Superior temporal gyrus (tissue), 1 donor: ENCODE results near the gene CACNA1H.
A peak's percentile ranks its signal among the peaks of the same experiment; 100 is the strongest.

Source experiments
- DNase-seq: peaks from one replicate; pipeline ENCODE4 v3.0.0-alpha.2; 2016; ENCODE audit errors: extremely low spot score

The CACNA1H gene

DNA sequence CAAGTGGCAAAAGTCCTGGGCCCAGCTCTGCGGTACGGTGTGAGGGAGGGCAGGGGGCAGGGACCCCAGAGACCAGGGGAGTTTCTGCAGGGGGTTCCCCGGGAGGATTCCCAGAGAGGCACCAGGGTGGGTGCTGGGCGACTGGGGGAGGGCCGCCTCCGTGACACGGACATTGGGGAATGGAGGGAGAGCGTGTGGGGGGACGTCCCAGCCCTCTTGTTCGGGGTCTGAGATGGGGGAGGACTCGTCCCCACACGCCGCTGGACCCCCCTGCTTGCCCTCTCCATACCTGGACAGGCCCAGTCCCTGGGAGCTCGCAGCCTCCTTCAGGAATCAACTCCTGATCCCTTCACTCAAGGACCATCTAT is 30.5 kb upstream of the CACNA1H start:
- DNase-seq = no peak

DNA sequence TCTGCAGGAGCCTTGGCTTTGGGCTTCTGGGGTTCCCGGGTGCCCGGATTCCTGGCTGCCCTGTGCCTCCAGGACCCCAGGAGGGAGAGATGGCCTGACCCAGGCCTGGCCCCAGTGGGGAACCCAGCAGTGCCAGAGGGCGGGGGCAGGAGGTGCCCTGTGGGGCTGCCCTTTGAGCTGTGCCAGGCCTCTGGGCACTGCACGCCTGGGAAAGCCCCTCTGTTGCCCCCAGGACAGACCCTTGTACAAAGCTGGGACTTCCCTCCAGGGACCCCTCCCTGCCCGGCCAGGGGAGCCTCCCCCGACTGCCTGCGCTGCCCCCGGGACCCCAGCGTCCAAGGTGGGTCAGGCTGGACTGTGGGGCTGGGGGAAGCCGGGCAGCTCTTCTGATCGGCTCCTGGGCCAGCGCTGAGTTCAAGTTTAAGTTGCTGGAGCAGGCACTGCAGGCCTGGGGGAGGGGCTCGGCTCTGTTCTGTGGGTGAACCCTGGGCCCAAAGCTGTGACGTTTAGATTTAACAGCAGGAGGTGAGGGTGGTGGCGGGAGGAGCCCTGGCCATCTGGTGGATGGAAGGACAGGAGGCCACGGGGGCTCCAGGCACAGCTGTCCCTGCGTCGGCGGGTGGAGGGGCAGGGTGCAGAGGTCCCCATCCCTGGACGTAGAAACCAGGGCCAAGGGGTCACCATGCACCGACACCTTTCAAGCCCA is 29.2 kb upstream of the CACNA1H start:
- no peak for DNase-seq

DNA sequence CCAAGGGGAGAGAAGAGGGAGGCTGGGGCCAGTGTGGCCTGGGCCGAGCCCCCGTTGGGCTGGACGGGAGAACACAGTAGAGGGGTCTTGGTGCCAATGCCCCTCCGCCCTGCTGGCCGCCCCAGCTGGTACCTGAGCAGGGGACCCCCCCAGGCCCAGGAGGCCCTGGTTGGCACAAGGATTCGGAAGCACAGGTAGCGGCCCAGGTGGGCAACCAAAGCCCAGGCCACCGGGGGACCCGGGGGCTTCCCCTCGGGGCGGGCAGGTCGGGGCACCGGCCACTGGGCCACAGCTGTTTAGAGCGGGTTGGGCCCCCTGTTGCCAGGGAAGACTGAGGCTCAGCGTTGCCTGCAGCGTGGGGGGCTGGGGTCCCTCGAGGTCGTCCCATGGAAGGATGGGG is 28.6 kb upstream of the CACNA1H start:
- DNase-seq = no peak

DNA sequence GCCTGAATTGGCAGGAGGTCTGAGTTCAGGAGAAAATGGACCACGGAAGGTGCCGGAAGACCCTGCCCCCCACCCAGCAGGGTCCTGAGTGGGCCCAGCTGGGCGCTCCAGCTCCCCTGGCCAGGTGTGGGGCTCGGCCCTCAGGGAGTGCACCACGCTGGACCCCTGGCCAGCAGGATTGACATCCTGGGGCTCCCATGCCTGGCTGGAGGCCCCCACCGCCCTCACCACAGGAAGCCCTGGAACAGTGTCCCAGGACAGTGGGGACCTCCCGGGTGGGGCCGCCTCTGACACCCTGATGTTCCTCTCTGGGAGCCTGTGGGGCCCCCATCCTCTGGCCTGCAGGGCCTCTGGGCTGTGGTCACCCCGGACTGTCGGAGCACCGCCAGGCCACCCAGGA is 28.1 kb upstream of the CACNA1H start:
- DNase-seq = no peak

DNA sequence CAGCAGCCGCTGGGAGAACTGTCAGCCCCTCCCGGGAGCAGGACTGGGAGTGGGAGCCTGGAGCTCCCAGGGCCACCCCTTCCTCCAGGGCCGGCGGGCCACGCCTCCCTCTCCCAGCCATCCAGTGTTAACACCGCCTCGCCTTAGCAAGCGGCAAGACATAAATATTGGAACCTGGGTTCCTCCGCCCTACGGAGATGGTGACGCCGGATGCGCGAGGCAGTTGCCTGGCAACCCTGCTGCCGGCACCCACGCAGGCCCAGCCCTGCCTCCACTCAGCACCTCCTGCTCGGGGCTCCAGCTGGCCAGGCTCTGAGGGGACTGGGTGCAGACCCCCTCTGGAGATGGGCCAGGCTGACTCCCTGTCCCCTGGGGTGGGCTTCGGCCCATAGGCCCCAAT is 27.4 kb upstream of the CACNA1H start:
- DNase-seq = peak; percentile 54

DNA sequence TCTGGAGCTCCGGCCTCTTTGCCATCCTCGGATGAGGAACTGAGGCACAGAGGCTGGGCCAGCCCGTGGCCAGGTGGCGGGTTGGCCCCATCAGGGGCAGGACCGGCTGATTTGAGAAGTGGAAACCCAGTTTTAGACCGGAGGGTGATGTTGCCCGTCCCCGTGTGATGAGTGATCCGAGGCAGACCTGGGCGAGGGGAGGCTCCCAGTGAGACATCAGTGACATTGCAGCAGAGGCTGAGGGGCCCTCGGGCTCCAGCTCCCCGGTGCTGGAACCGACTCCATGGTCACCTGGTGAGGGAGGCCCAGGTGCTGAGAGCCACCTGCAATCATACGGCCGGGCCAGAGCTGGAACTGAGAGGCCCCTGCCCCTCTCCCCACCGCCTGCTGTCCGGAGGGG is 26.9 kb upstream of the CACNA1H start:
- no peak for DNase-seq

DNA sequence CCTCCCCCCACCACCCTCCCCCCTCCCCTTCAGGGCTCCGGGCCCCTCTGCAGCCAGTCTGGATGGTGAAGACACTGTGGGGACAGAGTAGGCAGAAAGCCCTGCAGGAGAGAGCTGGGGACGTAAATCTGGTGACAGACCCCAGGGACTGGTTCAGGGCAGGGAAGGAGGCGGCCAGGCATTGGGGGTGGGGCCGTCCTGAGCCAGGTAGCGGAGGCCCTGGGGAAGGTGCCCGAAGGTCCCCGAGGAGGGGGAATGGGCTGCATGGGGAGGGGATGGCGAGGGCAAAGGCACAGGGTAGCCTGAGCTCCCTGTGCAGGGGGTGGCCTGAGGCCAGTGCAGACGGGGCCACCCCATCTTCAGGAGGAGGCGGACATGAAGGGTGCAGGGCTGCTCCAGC is 26.3 kb upstream of the CACNA1H start:
- no peak for DNase-seq

DNA sequence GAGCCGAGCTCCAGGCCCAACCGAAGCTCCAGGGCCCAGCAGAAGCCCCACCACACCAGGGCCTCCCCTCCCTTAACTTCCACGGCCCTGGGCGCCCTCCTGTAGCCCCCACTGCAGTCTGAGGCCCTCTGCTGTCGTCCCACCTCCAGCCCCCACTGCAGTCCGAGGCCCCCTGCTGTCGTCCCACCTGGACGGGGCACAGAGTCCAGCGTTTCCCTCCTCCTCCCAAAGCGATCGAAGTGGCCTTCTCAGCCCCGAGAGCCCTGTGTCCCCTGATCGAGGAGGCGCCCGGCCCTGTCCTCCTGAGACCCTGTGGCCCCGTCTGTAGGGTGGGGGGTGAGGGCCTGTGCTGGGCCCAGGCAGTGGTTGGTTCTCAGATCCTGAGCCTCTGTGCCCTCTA is 25.8 kb upstream of the CACNA1H start:
- DNase-seq = no peak

DNA sequence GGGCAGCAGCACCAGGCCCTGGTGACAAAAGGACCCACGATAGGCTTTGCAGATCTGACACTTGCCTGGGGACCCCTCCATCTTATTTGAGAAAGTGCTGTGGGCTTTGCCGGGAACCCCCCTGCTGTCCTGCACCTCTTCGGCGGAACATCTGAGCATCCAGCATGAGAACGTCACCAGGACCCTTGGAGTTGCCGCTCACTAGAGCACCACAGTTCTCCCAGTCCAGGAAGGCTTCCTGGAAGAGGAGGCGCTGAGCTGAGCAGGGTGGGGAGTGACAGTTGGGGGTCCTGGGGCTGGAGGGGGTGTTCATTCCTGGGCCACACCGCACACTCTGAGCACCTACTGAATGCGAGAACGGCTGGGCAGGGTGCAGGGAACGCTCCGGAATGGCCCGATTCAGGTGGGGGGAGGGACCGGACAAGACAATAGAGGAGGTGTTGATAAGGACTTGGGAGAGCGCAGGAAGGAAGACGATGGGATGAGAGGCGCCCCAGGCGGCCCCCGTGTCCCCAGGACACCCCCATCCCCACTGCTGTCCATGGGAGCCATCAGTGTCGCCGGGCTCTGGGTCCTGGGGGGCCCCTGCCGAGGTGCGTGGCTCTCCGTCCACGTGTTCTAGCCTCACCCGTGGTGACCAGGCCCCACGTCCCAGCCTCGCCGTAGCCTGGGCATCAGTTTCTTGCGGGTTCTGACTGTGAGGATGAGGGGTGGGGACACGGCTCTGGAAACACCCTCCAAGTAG is 24.8 kb upstream of the CACNA1H start:
- no peak for DNase-seq

DNA sequence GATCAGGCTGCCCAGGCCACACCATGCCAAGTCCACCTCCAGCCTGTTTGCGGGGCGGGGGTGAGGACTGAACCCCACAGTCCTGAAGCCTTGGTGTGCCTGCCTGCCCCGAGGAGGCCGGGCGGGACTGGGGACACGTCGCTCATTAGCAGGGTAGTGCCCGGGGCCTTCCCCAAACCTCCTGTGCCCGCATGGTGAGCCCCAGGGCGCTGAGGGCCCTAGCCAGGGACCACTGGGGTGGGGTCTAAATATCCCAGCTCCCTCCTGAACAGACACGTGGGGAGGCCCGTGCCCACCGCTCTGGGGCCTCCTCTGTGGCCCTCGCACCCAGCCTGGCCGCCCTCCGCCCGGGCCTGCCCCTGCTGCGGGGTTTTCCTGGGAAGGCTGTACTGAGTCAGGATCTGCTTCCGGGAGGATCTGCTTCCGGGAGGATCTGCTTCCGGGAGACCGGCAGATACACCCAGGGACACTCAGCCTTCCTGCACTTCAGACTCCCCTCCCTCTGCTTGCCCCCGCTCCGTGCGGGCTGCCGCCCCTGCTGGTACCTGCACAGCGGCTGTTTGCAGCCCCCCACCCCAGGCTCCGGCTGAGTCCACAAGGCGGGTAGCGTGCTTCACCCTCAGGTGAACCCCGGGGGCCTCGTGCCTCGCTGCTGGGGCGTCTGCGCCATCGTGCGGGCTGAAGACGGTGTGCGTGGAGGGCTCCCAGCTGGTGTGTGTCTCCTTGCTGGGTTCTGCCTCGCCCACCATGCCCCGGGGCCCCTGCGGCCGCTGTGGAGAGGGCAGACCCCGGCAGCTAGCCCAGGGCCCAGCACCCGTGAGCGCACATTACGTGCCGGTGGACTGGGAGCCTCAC is 23.6 kb upstream of the CACNA1H start:
- DNase-seq = no peak

DNA sequence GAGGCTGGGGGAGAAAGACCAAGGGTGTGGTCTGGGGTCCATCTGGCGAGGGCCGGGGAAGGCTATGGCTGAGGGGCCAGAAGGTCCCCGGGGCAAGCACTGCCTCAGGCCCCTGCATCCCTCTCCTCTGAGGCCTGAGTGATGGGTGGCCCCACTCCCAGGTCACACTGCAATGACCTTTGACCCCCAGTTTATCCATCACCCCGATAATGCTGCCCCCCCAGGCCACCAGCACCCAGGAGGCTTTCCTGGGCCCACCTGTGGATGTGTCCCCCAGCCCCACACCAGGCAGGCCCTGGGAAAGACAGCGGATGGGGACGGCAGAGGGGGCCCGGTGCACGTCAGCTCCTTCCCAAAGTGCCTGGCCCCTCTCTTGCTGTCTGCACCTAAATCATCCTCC is 22.5 kb upstream of the CACNA1H start:
- no peak for DNase-seq

DNA sequence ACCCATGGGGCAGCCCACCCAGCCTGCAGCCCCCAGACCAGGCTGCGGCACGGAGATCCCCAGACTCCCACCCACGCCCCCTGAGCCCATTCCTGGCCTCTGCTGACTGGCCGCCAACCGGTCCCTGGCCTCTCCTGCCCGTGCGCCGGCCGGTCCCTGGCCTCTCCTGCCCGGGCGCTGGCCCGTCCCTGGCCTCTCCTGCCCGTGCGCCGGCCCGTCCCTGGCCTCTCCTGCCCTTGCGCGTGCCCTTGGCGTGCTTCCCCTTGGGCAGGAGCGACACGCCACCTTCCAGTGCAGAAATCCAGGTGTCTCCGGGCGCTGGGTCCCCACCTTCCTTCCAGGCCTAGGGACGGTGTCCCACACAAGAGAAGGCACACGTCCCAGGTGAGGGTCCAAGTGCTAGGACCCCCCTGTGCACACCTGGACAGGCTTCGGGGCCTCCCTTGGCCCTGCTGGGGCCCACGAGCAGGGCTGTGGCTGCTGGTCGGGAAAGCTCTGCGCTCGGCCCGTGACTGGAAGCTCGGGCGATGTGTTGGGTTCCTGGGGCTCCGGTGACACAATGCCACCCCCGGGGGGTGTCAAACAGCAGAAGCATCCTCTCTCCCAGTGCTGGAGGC is 21.4 kb upstream of the CACNA1H start:
- no peak for DNase-seq

DNA sequence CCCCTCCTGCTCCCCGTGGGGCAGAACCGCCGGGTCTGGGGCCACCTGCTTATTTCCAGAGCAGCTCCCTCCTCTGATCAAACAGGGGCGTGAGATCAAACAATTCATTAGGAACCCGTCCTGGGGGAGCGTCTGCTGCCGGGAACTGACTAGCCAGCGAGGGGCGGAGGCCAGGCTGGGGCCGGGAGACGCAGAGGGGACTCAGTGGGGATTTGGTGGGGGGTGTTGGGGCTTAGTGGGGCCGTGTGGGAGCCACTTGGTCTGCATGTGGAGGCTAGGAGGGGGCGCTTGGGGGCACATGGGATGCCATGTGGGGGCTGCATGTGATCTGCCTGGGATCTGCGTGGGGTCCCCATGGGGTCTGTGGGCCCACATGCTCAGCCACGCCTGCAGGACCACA is 20.5 kb upstream of the CACNA1H start:
- DNase-seq = no peak

DNA sequence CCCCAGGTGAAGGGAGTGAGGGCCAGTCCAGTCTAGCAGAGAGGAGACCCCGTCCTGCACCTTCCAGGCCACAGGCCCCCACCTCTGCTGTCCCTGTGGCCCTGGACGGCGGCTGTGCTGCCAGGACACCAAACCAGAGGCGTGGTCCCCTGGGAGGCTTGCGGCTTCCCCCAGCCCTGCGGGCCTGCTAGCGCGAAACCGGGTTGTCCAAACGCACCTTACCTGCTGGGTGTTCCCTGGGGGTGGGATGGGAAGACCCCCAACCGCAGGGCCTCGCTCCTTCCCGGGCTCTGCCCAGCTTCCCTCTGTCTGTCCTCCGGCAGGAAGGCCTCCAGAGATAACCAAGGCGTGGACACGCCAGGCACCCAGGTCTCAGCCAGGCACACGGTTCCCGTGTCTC is 19.6 kb upstream of the CACNA1H start:
- no peak for DNase-seq

DNA sequence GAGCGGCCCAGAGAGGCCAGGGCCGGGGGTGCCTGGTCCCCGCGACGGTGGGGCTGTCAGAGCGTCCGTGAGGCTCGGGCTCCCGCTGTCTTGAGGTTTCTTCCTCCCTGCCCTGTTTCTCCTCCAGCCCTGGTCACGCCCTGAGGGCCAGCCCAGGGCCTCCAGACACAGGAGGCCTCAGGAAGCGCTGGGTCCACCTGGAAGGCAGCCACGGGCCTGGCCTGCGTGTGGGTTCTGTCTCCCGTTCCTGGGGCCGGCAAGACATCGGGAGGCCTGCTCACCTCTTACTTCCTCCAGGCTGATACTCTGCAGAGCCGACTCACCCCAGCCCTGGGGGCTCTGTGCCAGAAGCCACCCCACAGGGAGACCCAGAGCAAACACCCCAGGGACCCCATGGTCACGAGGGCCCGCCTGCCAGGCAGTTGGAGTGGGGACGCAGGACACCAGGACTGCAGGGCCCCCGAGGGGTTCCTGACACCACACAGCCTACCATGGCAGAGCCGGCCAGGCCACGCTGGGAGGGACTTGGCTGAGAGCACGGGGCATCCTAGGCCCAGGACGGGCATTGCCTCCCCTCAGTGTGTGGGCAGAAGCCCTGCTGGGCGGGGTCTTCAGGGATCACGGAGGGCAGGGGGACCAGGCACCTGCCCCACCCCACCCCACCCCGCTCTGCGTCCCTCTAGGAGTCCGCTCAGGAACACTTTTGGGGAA is 18.9 kb upstream of the CACNA1H start:
- DNase-seq = no peak

DNA sequence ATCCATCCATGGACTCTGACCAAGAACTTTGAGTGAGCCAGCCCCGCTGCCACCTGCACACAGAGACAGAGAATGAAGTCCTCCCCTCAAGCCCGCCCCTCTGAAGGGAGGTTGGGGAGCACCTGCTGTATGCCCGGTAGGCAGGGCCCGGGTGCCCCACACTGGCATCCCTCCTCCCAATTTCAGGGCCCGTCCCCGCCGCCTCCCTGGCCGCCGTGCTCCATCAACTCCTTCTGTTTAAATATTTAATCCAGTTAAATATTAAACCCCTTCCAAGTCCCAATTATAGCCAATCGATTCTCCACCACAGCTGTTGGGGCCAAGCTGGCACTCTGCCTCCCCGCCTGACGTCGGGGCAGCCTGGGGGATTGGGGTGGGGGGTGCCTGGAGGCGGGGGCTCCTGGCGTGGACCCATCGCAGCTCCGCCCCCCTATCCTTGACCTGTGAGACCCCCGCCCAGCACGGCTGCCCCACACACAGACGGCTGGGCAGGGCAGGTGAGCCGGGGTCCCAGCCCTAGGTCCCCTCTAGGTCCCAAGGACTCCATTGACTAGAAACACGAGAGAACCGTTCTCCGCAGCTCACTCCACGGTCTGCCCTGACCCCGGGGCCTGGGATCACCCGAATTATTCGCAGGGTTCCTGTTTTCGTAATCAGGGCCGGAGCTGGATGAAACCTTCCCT is 18.0 kb upstream of the CACNA1H start:
- no peak for DNase-seq

DNA sequence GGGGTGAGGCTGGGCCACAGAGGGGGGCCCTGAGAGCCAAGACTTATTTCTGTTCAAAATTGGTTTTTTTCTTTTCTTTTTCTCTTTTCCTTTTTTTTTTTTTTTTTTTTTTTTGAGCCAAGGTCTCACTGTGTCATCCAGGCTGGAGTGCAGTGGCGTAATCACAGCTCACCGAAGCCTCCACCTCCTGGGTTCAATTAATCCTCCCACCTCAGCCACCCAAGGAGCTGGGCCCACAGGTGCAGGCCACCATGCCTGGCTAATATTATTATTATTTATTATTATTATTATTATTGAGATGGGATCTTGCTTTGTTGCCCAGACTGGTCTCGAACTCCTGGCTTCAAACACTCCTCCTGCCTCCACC is 17.5 kb upstream of the CACNA1H start:
- no peak for DNase-seq

DNA sequence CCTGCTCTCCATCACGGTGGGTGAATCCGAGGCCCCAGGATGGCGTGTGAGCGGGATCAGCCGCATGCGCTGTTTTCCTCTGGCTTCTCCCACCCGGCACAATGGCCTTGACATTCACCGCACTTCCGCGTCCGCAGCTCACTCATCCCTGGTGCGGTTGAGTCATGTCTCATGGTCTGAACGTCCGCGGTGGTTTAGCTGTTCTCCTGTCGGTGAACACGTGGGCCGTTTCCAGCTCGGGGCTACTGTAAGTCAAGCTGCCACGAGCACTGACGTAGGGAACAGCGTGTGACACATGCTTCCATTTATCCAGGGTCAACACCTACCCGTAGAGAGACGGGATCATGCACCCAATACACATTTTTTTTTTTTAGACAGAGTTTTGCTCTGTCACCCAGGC is 15.3 kb upstream of the CACNA1H start:
- no peak for DNase-seq

DNA sequence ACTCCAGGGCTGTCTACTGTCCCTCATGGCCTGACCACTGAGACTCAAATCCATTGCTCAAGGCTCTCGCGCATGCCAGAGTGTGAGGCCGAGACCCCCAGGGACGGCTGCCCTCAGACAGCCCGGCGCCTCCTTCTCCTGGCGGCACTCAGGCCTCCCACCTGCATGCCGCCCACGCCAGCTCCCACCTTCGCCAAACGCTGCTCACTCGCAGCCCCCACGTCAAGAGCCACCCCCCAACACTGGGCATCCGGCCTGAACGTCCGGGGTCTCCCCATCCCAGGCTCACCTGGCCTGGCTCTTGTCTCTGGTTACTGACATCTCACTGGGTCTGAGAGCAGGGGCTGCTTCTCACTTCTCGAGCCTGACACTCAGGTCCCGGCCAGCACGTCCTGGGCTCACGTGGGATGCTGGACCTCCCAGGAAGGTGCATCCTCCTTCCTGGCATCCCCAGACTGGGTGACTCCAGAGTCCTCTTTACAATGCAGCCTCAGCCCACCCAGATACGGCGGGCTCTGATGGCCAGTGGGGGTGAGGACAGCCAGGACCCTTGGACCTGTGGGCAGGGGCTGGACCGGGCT is 12.2 kb upstream of the CACNA1H start:
- no peak for DNase-seq

DNA sequence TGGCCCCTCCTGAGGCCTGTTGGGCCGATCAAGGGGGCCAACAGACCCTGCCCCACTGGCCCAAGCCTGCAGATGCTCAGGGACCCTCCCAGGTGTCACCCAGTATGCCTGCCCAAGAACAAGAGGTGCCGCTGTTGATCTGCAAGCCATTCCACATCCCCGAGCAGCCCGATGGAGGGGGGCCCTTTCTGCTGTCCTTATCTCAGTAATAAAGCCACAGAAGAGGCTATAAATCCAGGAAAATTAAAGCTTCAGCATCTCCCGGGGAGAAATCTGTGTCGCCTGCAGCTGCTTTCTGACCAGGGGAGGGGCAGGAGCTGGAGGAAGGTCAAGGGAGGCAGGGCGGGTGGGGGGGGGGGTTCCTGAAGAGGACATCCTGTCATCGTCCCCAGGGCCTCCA is 11.7 kb upstream of the CACNA1H start:
- no peak for DNase-seq

DNA sequence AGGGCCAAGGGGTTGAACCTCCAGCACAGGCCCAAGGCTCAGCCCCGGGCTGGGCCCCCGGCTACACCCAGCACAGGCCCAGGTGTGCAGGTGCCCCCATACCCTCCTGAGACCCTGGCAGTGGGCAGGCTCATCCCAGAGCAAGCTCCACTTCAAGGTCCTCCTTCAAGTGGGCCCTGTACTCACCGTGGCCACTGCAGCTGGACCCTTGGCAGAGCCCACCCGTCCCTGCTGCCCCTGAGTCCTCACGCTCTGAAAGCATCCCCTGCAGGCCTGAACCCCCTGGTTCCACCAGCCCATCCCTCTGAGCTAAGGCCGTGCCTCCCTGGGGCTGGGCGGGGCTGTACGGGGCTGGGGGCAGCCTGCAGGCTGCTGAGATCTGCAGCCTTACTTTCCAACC is 11.2 kb upstream of the CACNA1H start:
- no peak for DNase-seq
